Liver (tissue), 3 donors: ENCODE data around the gene NANOG.
"Not testable (repeated sequence)": the region's sequence is repeated elsewhere in the genome, so short reads cannot be mapped to it uniquely, and the experiment has no call there.

ENCODE experiments used
- CTCF ChIP-seq: fragments of 150-350 bp; IDR thresholded peaks from 2 replicates; pipeline ENCODE4 v1.5.1; 2017; ENCODE audit warnings: improper control_type of control experiment, low read depth, low read length; ENCODE audit not compliant: missing input control
- EGR1 ChIP-seq, 2 donors: IDR thresholded peaks; 2 replicates each; pipeline ENCODE4 v1.6.1; 2016 to 2018; ENCODE audit warnings: antibody characterized with exemption in 2 of 2, low read depth in 2 of 2
- FOXA2 ChIP-seq: IDR thresholded peaks from 2 replicates; pipeline ENCODE4 v1.6.1; 2016; ENCODE audit warnings: antibody characterized with exemption
- RAD21 ChIP-seq, 2 donors: IDR thresholded peaks; 2 replicates each; pipeline ENCODE4 v1.6.1; 2016; ENCODE audit warnings: antibody characterized with exemption in 2 of 2, mild to moderate bottlenecking in 2 of 2
- donor health status: healthy.
- donor health status: healthy.

GRCh38 chr12:7788884-7789528 is at the start of gene NANOG:
- TF ChIP-seq EGR1 (IDR thresholded peaks at IDR 0.05; ENCODE audit: low read depth in 2 of 2); CTCF; RAD21 (IDR thresholded peaks at IDR 0.05); FOXA2: not testable (repeated sequence)
